KBM-7 (cell line): ENCODE measurements around the gene COLGALT1.
"Not testable (repeated sequence)": the region's sequence is repeated elsewhere in the genome, so short reads cannot be mapped to it uniquely, and the experiment has no call there.

ENCODE experiments used
- DNase-seq: peaks from one replicate; pipeline ENCODE4 v3.0.0-alpha.2; 2015
- in situ Hi-C: fragments of 300-500 bp; cut with MboI; formaldehyde crosslinking; loops from 2 replicates; pipeline ENCODE4 v1.14.3; 2020; ENCODE audit warnings: low sequenced_read_pairs, low pct_unique_long_range_greater_than_20kb, mixed read lengths

The COLGALT1 gene

GRCh38 chr19:17530586-17530985 is 24.9 kb upstream of the COLGALT1 start:
- in situ Hi-C loops: no loop called here
- DNase-seq: peak; percentile 63

DNA sequence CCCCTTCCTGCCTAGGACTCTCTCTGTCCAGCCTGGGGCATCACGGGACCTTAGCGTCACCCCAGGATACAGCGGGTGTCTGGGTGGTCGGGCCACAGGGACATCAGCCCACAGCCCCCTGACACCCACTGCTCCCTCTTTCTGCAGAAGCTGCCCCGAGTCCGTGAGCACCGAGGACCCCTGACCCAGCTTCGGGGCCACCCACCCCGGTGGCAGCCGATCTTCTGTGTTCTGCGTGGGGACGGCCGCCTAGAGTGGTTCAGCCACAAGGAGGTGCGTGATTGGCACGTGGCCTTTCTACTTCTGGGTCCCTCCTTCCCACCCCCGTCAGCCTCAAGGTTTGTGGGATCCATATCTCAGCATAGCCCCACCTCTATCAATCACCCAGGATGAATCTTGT is 23.3 kb upstream of the COLGALT1 start:
- in situ Hi-C loops: no loop called here
- DNase-seq: no peak

- in situ Hi-C loops: no loop called here
- no peak for DNase-seq
Measured at GRCh38 chr19:17532557-17532956, 22.9 kb upstream of the COLGALT1 start.

GRCh38 chr19:17534767-17535166 is 20.7 kb upstream of the COLGALT1 start:
- in situ Hi-C loops: no loop called here
- DNase-seq: no peak

DNA sequence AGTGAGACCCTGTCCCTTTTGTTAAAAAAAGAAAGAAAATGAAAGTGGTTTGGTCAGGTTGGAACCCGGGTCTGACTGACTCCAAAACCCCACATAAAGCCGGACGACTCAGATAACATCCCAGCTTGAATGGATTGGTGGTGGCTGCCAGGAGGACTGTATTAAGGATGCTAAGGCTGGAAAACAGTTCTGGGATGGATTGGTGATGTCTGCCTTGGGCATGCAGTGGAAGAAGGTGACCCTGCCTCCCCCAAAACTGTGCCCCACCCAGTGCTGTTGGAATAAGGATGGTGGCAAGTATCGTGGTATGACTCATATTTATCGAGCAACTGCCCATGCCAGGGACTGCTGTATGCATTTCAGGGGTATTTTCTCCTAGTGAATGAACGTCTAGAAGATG is 18.5 kb upstream of the COLGALT1 start:
- DNase-seq: no peak
- in situ Hi-C loops: no loop called here

GRCh38 chr19:17538684-17539237 is 16.7 kb upstream of the COLGALT1 start:
- in situ Hi-C loops: no loop called here
- peak; percentile 53 for DNase-seq

- in situ Hi-C loops: no loop called here
- peak; percentile 98 for DNase-seq
Measured at GRCh38 chr19:17539238-17540117, 16.0 kb upstream of the COLGALT1 start.

DNA sequence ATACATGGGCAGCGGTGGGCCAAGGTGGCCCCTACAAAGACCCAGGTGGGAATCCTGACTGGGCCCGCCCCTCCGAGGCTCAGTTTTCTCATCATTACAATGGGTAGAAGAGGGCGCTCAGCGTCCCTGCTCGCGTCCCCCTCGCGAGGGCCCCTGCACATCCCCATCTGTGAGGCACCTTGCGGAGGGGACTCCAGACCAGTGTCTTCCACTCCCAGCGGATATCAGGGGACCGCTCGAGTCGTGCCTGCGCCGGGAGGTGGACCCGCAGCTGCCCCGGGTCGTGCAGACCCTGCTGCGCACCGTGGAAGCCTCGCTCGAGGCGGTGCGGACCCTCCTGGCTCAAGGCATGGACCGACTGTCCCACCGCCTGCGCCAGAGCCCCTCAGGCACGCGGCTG is 15.3 kb upstream of the COLGALT1 start:
- in situ Hi-C loops: no loop called here
- DNase-seq: no peak

- in situ Hi-C loops: no loop called here
Measured at GRCh38 chr19:17541184-17541759, 14.2 kb upstream of the COLGALT1 start.

DNA sequence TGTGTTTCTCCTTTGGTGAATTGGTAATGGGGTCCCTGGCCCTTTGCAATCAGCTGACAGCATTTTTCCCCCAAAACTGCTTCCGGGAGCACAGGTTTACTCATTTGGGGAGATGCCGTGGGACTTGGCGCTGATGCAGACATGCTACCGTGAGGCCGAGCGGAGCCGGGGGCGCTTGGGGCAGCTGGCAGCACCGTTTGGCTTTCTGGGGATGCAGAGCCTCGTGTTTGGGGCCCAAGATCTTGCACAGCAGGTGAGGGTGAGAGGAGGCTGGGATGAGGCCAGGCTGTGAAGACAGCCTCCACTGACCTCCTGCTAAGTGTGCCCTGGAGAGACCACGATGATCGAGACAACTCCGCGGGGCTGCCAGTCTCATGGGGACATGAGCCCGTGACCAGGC is 13.4 kb upstream of the COLGALT1 start:
- in situ Hi-C loops: no loop called here
- DNase-seq: no peak

More at GRCh38 chr19:17541184-17541759, 14.2 kb upstream of the COLGALT1 start:
- no peak for DNase-seq

DNA sequence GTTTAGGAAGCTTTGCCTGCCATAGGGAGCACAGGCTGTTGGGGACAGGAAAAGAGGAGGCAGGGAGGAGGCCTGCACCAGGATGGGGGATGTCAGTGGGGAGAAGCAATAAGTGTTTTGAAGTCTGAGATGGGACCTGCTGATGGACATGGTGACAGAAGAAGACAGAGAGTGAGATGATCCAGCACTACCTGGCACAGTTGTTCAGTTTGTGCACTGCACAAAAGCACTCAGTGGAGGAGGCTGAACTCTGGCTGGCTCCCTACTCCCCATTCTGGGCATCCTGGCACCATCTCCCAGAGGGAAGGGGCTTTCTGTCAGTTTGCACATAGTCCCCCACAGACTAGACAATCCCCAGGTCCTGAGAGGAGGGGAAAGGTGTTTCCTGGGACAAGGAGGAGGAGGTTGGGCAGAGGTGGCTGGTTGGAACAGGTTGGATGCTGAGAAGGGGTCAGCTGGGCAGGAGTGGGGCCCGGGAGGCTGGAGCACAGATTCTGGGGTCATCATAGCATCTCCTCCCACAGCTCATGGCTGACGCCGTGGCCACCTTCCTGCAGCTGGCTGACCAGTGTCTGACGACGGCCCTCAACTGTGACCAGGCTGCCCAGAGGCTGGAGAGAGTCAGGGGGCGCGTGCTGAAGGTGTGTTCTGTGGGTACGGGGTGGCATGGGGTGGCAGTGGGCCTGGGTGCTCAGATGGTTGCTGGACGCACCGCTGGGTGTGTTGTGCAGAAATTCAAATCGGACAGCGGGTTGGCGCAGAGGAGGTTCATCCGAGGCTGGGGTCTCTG is 12.5 kb upstream of the COLGALT1 start:
- in situ Hi-C loops: no loop called here

GRCh38 chr19:17543986-17544385 is 11.5 kb upstream of the COLGALT1 start:
- in situ Hi-C loops: no loop called here
- peak; percentile 23 for DNase-seq

More for the DNA sequence above, 12.5 kb upstream of the COLGALT1 start:
- no peak for DNase-seq

DNA sequence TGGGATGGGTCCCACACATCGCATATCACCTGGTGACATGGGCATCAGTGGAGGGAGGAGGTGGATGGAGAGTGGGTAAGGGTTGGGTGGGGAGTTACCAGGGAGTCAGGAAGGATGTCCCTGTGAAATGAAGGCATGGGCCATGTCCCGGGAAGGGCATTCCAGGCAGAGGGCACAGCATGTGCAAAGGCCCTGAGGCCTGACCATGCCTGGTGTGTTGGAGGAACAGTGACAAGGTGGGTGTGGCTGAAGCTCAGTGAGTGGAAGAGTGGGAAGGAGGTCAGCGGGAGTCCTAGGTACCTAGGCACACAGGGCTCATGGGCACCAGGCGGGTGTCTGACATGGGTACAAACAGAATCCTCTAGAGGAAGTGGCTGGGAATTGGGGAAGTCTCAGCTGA is 11.0 kb upstream of the COLGALT1 start:
- DNase-seq: no peak
- in situ Hi-C loops: no loop called here

GRCh38 chr19:17548145-17548544 is 7.3 kb upstream of the COLGALT1 start:
- in situ Hi-C loops: no loop called here
- DNase-seq: no peak

GRCh38 chr19:17549085-17549740 is 6.2 kb upstream of the COLGALT1 start:
- peak; percentile 21 for DNase-seq
- in situ Hi-C loops: no loop called here

GRCh38 chr19:17550076-17550667 is 5.3 kb upstream of the COLGALT1 start:
- DNase-seq: no peak
- in situ Hi-C loops: no loop called here

DNA sequence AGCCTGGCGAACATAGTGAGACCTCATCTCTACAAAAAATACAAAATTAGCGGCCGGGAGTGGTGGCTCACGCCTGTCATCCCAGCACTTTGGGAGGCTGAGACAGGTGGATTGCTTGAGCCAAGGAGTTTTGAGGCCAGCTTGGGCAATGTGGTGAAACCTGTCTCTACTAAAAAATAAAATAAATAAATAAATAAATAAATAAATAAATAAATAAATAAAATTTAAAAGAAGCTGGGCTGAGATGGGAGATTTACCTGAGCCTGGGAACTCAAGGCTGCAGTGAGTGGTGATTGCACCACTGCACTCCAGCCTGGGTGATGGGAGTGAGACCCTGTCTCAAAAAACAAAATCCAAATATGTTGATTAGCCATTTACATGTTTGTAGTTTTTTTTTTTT is 2.7 kb upstream of the COLGALT1 start:
- in situ Hi-C loops, DNase-seq: not testable (repeated sequence)

DNA sequence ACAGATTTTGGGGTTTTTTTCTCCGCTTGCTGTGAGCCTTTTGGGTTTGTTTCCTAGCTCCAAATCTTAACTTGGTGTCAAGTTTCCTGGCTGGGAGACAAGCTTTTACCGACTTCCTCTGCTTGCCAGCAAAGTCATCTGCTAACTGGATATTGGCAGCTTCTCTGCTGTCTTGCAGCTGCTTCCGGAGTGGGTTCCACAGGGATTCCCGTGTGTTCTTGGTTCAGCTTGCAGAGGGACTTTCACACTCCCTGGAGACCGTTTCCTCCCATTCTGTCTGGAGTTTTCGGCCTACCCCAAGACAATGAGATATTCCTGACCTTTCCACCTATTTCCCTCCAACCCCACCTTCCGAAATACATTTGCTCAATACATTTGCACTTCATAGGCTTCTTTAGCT is 2.2 kb upstream of the COLGALT1 start:
- in situ Hi-C loops: no loop called here
- DNase-seq: peak; percentile 87

GRCh38 chr19:17554968-17555479 is 425 bp upstream of the COLGALT1 start:
- in situ Hi-C loops: no loop called here
- DNase-seq: no peak
